Gastroesophageal sphincter (tissue), 3 donors: ENCODE measurements around the gene CA6.

Experiments used
- CTCF ChIP-seq, 4 experiments: fragments of 200-600 bp in 2 of 4; fragments of 450-650 bp in 2 of 4; sonication (generic) in 1 of 4; IDR thresholded peaks; one replicate each; pipeline ENCODE4 v1.5.1; 2017 to 2019; ENCODE audit warnings: antibody characterized with exemption in 4 of 4, mild to moderate bottlenecking in 2 of 4, moderate library complexity in 2 of 4
- EP300 ChIP-seq: sonication (generic); formaldehyde crosslinking; IDR thresholded peaks from one replicate; pipeline ENCODE4 v1.6.1; 2017; ENCODE audit warnings: antibody characterized with exemption, mild to moderate bottlenecking
- POLR2AphosphoS5 ChIP-seq: sonication (generic); formaldehyde crosslinking; IDR thresholded peaks from one replicate; pipeline ENCODE4 v1.6.1; 2017; ENCODE audit warnings: antibody characterized with exemption

- TF ChIP-seq POLR2AphosphoS5 (no peak), CTCF (IDR thresholded peaks at IDR 0.05) (no peak), EP300 (no peak)
Observed at GRCh38 chr1:9018333-9018732, 72.7 kb downstream of the CA6 start.
